Ovary (tissue), 9 donors: ENCODE results near the gene JADE2. TPM values are rescaled to one million over a fixed set of nuclear protein-coding genes. Genes with fewer than 3 reads are reported as not detected.
A peak's percentile ranks its signal among the peaks of the same experiment; 100 is the strongest.

Source experiments
- DNase-seq, 5 donors: peaks; one replicate each; pipeline ENCODE4 v3.0.0-alpha.2; 2019 to 2020
- H3K27ac ChIP-seq, 2 donors: fragments of 200-600 bp; one replicate each; pipeline versions ENCODE4 v1.5.1 to v1.8.0; 2019 to 2022
- H3K27me3 ChIP-seq: fragments of 200-600 bp; one replicate; pipeline ENCODE4 v1.8.0; 2022
- H3K36me3 ChIP-seq: fragments of 200-600 bp; sonication (generic); one replicate; pipeline ENCODE4 v1.5.1; 2019
- H3K4me1 ChIP-seq: one replicate; pipeline ENCODE4 v1.8.1; 2013; ENCODE audit warnings: mild to moderate bottlenecking, moderate library complexity; ENCODE audit not compliant: insufficient read depth
- H3K4me3 ChIP-seq: fragments of 200-600 bp; sonication (generic); one replicate; pipeline ENCODE4 v1.5.1; 2017
- H3K9me3 ChIP-seq, 2 donors: fragments of 200-600 bp in 1 of 2; sonication (generic) in 1 of 2; one replicate each; pipeline versions ENCODE4 v1.5.1 to v1.8.1; 2013 to 2019; ENCODE audit warnings: mild to moderate bottlenecking in 1 of 2, moderate library complexity in 1 of 2
- CTCF ChIP-seq, 3 donors: fragments of 450-650 bp in 2 of 3; fragments of 200-600 bp in 1 of 3; IDR thresholded peaks; one replicate each; pipeline versions ENCODE4 v1.5.1 to v1.8.0; 2016 to 2022; ENCODE audit warnings: antibody characterized with exemption in 3 of 3, mild to moderate bottlenecking in 1 of 3
- EP300 ChIP-seq: sonication (generic); formaldehyde crosslinking; IDR thresholded peaks from one replicate; pipeline ENCODE4 v1.6.1; 2017; ENCODE audit warnings: antibody characterized with exemption
- POLR2A ChIP-seq: fragments of 450-650 bp; IDR thresholded peaks from one replicate; pipeline ENCODE4 v1.6.1; 2017; ENCODE audit warnings: antibody characterized with exemption, mild to moderate bottlenecking, moderate library complexity
- WGBS, 3 donors: extraction: QIAGEN DNeasy Blood & Tissue Kit in 1 of 3; methylation state at CpG; one replicate each; pipeline versions ENCODE4 v1.1.5 to v1.1.7; 2013 to 2017; 5-methylcytosine and 5-hydroxymethylcytosine counted together
- intact Hi-C, 4 donors: fragments of 100-400 bp; cut with DNase I; formaldehyde crosslinking; loops; one replicate each; pipeline versions ENCODE4 v1.11.0 to v1.15.1; 2022 to 2023
- polyA plus RNA-seq, 2 donors: library from polyadenylated mRNA; stranded (reverse); fragments of 200-250 nt in 1 of 2; fragments of 350-450 nt in 1 of 2; fragmentation: Illumina TruSeq in 1 of 2; extraction: RNeasy Lipid Tissue Mini Kit (QIAGEN cat#74804) in 1 of 2; gene quantifications; one replicate each; pipeline ENCODE4 v1.2.3, GENCODE V29; 2013 to 2014
- total RNA-seq, 7 donors: library from RNA; depleted of rRNA in 2 of 7; stranded (reverse); fragments of >200 nt in 2 of 7; fragmentation: NEBNext Ultra II Directional in 3 of 7; extraction: Animal tissue kit (Norgen Biotek cat#: 25700) in 3 of 7; gene quantifications; one replicate each; pipeline versions ENCODE4 v1.1.0 to v1.2.4, GENCODE V29; 2016 to 2023
- donor health status: DM: no; HTN: no; CAD: no; lungs with moderate emphysema.
- donor health status: DM: no; HTN: no; CAD: no.
- donor health status: Bipolar disorder and iron deficiency.
- donor health status: DM: yes; HTN: yes; CAD: no.
- donor health status: DM: no; HTN: no; CAD: no.
- donor health status: DM: yes; HTN: yes; CAD: no.

JADE2 gene
- total and polyA plus RNA-seq, 9 donors: 23.2 to 82.9 (median 66.0) TPM

DNA sequence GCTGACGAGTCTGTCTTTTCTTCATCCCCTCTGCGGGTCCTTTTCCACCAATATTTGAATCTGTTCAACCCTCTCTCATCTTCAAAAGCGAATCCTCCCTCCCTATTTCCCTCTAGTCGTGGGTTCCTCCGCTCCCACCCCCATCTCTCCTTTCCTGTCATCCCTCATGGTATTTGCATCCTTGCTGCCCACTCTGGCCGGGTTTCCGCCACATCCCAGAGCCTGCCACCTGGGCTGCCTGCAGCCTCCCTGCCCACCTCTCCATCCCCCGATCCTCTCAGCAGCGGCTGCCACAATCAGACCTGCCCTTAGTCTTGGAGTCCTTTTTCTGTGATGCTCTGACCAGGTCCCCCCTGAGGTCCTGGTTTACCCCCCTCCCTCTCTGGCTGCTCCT is 44.9 kb downstream of the JADE2 start:
- DNase-seq: peak in 1 of 5 donors; percentile 20
- peaks cover 17% of the 10 kb centered on the region for H3K4me1 ChIP-seq
- WGBS, 3 donors: 90 to 94% (median 91%) methylated on average over 9 of the region's 9 CpGs
- intact Hi-C loops: loop anchor here in 2 of 4 donors (5.0 to 10.0 kb wide), 2 partner anchors 43 to 156 kb away; partner anchors contain the start of genes CDKN2AIPNL (in 1 of the 2) and JADE2 (in 1 of the 2)
- H3K27ac ChIP-seq: no peak overlapping the region
- no peak for TF ChIP-seq EP300
- TF ChIP-seq POLR2A: no peak
- TF ChIP-seq CTCF (IDR thresholded peaks at IDR 0.05): no peak
- H3K27me3 ChIP-seq: no peaks in the 10 kb centered on the region
- H3K9me3 ChIP-seq: no peaks in the 10 kb centered on the region
- H3K36me3 ChIP-seq: no peaks in the 10 kb centered on the region
- H3K4me3 ChIP-seq: no peak overlapping the region

- H3K9me3 ChIP-seq: no peaks in the 10 kb centered on the region
- DNase-seq: peak in 3 of 5 donors; percentile 25 to 47 (median 33)
- TF ChIP-seq CTCF (IDR thresholded peaks at IDR 0.05) (no peak), EP300 (no peak), POLR2A (no peak)
- intact Hi-C loops: loop anchor here in 2 of 4 donors (5.0 to 10.0 kb wide), 2 partner anchors 44 to 156 kb away; partner anchors contain the start of genes CDKN2AIPNL (in 1 of the 2) and JADE2 (in 1 of the 2)
- H3K27ac ChIP-seq: no peak overlapping the region
- peaks cover 17% of the 10 kb centered on the region for H3K4me1 ChIP-seq
- no peak overlapping the region for H3K4me3 ChIP-seq
- no peaks in the 10 kb centered on the region for H3K36me3 ChIP-seq
- 42 to 48% (median 45%) methylated on average over 6 of the region's 6 CpGs for WGBS, 3 donors
- no peaks in the 10 kb centered on the region for H3K27me3 ChIP-seq
Measured at GRCh38 chr5:134570886-134571285, 45.4 kb downstream of the JADE2 start.

DNA sequence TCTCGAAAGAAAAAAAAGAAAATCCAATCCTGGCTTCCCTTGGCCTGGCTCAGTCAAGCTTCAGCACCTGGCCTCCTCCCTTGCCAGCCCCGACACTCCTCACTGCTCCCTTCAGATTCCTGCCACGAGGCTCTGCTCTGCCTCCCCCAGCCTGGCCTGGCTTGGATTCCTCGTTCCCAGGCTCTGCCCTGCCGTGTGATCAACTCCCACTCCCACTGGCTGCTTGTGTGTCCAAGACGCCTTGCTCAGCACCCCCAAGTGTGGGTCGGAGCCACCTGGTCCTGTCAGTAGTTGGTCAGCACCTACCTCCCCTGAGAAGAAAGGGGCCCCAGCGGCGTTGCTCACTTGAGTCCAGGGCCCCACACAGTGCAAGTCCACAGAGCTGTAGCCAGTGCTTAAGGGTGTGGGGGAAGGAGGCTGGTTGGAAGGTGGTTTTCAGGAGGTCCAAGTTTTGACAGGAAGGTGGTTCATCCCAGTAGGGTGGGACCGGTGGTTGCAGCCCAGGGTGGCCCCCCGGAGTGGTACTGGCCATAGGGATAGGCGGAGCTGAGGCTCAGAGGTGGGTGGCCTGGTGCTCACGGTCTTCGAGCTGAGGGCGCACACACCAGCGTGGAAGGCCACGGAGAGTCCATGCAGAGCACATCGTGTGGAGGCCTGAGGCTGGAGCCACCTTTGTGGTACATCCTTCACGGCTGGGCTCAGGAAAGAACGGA is 46.4 kb downstream of the JADE2 start:
- no peaks in the 10 kb centered on the region for H3K9me3 ChIP-seq

DNA sequence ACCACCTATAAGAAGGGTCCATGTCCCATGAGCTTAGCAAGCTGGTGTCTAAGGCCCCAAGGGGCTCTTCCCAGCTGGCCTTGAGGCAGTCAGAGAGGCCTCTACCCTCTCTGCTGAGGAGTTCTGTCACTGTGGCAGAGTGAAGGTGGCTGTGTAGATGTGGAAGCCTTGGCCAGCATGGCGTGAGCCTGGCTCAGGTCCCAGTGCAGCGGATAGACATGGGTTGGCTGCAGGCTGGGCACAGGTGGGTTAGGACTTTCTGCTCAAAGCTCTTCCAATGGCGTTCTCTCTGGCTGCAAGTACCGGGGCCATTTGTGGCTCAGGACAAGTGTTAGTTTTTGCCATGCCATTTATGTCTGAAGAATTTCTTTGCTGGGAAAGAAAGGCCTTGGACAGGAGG is 47.3 kb downstream of the JADE2 start:
- no peak for DNase-seq
- H3K9me3 ChIP-seq: no peaks in the 10 kb centered on the region
- intact Hi-C loops: loop anchor here in 2 of 4 donors (5.0 to 10.0 kb wide), 2 partner anchors 46 to 158 kb away; partner anchors contain the start of genes CDKN2AIPNL (in 1 of the 2) and JADE2 (in 1 of the 2)
- no peak overlapping the region for H3K27ac ChIP-seq
- no peak overlapping the region for H3K4me3 ChIP-seq
- H3K27me3 ChIP-seq: no peaks in the 10 kb centered on the region
- no peaks in the 10 kb centered on the region for H3K36me3 ChIP-seq
- no peak for TF ChIP-seq CTCF (IDR thresholded peaks at IDR 0.05)
- no peak for TF ChIP-seq POLR2A
- no peak for TF ChIP-seq EP300
- WGBS, 3 donors: 90 to 95% (median 93%) methylated on average over 4 of the region's 4 CpGs
- peaks cover 16% of the 10 kb centered on the region for H3K4me1 ChIP-seq

More for the DNA sequence above, 46.4 kb downstream of the JADE2 start:
- Histone ChIP-seq H3K36me3 (no peaks in the 10 kb centered on the region), H3K4me3 (no peak overlapping the region), H3K4me1 (peaks cover 17% of the 10 kb centered on the region), H3K27ac (no peak overlapping the region), H3K27me3 (no peaks in the 10 kb centered on the region)
- TF ChIP-seq CTCF (IDR thresholded peaks at IDR 0.05) (no peak), POLR2A (no peak), EP300 (no peak)
- peak in 2 of 5 donors; percentile 23 to 35 for DNase-seq
- intact Hi-C loops: loop anchor here in 2 of 4 donors (5.0 to 10.0 kb wide), 2 partner anchors 45 to 157 kb away; partner anchors contain the start of genes CDKN2AIPNL (in 1 of the 2) and JADE2 (in 1 of the 2)
- 76 to 80% (median 79%) methylated on average over 20 of the region's 20 CpGs for WGBS, 3 donors
